ENCODE data around the gene TBP.

DNA sequence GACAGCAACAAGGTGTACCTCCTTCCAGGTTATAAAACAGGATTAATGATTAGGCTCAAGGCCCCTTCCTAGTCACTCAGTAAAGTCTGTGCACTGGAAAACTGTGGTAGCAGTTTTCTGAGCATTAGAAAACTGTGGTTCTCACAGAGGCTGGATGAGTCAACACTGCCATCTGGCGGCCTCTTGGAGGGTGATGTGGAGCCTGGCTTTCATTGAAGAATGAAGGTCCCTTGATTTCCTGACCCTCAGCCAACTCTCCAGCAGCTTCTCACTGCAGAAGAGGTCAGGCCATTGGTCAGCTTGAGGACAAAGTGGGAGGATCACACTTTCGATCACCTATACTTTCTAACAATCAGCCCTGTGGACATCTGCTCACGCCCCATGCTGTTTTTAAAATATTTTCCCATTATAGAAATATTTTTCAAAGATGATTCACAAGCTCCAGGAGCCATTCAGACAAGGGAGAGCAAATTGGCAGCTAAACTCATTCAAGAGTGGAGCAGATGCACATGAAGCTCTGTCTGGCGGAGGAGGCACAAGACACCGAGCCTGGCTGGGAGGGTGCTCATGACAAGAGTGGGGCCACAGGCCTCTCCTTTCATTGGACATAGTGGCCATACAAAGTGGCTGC, 24.2 kb upstream of the TBP start:
- TF ChIP-seq, protein P1, sequence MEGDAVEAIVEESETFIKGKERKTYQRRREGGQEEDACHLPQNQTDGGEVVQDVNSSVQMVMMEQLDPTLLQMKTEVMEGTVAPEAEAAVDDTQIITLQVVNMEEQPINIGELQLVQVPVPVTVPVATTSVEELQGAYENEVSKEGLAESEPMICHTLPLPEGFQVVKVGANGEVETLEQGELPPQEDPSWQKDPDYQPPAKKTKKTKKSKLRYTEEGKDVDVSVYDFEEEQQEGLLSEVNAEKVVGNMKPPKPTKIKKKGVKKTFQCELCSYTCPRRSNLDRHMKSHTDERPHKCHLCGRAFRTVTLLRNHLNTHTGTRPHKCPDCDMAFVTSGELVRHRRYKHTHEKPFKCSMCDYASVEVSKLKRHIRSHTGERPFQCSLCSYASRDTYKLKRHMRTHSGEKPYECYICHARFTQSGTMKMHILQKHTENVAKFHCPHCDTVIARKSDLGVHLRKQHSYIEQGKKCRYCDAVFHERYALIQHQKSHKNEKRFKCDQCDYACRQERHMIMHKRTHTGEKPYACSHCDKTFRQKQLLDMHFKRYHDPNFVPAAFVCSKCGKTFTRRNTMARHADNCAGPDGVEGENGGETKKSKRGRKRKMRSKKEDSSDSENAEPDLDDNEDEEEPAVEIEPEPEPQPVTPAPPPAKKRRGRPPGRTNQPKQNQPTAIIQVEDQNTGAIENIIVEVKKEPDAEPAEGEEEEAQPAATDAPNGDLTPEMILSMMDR (IDR thresholded peaks at IDR 0.05): peak; percentile 77 to 95 (median 92)
- TF ChIP-seq POLR2A (IDR thresholded peaks at IDR 0.05): no peak
